H1 (cell line): Measurements from ENCODE around the gene PTCHD4.

Source experiments
- ATF3 ChIP-seq: IDR thresholded peaks from 2 replicates; pipeline ENCODE4 v1.6.1; 2011; ENCODE audit warnings: low read depth, mild to moderate bottlenecking, low read length; ENCODE audit not compliant: insufficient read depth
- CTCF ChIP-seq, 3 experiments: IDR thresholded peaks; 1 replicate in 2 of 3; 2 replicates in 1 of 3; pipeline versions ENCODE4 v1.5.1 to v1.6.1; 2011; ENCODE audit warnings: low read length in 3 of 3, mild to moderate bottlenecking in 3 of 3, inconsistent platforms in 2 of 3, low read depth in 1 of 3, moderate library complexity in 1 of 3; ENCODE audit not compliant: insufficient read depth in 1 of 3; ENCODE audit errors: control extremely low read depth in 1 of 3
- POLR2AphosphoS5 ChIP-seq: IDR thresholded peaks from 2 replicates; pipeline ENCODE4 v1.6.1; 2011; ENCODE audit warnings: low read depth, low read length
- RAD21 ChIP-seq, 2 experiments: IDR thresholded peaks in 1 of 2; conservative IDR thresholded peaks in 1 of 2; 2 replicates each; pipeline ENCODE4 v1.6.1; 2011; ENCODE audit warnings: low read depth in 2 of 2, low read length in 2 of 2, improper control_type of control experiment in 1 of 2, inconsistent platforms in 1 of 2, mild to moderate bottlenecking in 1 of 2, moderate library complexity in 1 of 2
- SIX5 ChIP-seq: IDR thresholded peaks from 2 replicates; pipeline ENCODE4 v1.6.1; 2011; ENCODE audit warnings: mild to moderate bottlenecking, low read depth, low read length
- ZNF274 ChIP-seq: IDR thresholded peaks from 2 replicates; pipeline ENCODE4 v1.7.0; 2012; ENCODE audit warnings: low read length, borderline replicate concordance; ENCODE audit errors: extremely low read depth
- TF ChIP-seq, protein P1 (sequence below): IDR thresholded peaks from 2 replicates; pipeline ENCODE4 v1.6.1; 2011; ENCODE audit warnings: low read length, improper control_type of control experiment

DNA sequence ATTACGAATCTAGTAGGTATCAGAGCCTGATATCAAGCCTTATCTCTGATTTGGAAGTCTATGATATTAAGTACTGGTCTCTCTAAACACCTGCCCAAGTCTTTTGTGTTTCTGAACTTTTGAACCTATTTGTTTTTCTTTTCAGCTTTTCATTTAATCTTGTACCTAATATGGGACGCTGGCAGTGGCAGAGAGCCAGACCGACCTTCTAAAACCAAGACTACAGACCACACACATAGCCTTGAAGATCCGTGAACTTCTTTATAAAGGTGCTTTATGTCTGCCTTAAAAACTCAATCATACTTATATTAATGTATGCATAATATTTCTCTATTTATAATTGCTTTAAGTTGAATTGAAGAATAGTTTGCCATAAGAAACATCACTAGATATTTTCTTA, 12.6 kb upstream of the PTCHD4 start:
- TF ChIP-seq CTCF (IDR thresholded peaks at IDR 0.05; ENCODE audit: control extremely low read depth in 1 of 3, insufficient read depth in 1 of 3, low read depth in 1 of 3, low read length in 3 of 3): no peak
- TF ChIP-seq SIX5: no peak
- TF ChIP-seq, protein P1, sequence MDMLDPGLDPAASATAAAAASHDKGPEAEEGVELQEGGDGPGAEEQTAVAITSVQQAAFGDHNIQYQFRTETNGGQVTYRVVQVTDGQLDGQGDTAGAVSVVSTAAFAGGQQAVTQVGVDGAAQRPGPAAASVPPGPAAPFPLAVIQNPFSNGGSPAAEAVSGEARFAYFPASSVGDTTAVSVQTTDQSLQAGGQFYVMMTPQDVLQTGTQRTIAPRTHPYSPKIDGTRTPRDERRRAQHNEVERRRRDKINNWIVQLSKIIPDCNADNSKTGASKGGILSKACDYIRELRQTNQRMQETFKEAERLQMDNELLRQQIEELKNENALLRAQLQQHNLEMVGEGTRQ: no peak
- no peak for TF ChIP-seq POLR2AphosphoS5
- no peak for TF ChIP-seq ATF3
- TF ChIP-seq ZNF274: no peak
- TF ChIP-seq RAD21 (IDR thresholded peaks at IDR 0.05 in 1 of 2, conservative IDR thresholded peaks at IDR 0.05 in 1 of 2; ENCODE audit: low read depth in 2 of 2, low read length in 2 of 2): no peak
